ENCODE measurements around the gene GPR180. TPM values are rescaled to one million over a fixed set of nuclear protein-coding genes. Genes with fewer than 3 reads are reported as not detected.

Gene GPR180
- total RNA-seq, 2 donors from 2014 or later, result 7.3 to 7.5 TPM

Other genes starting within 250 kb of the GPR180 start
- gene DCT, start 122.2 kb upstream of the GPR180 start, total RNA-seq, result under 1 TPM; 0.14 to 0.34 TPM
- gene TGDS, start 5.7 kb upstream of the GPR180 start, total RNA-seq, result 10 to 100 TPM; 22.9 to 23.7 TPM
- not detected for gene SOX21, start 110.7 kb downstream of the GPR180 start, total RNA-seq

All from activated naive CD4-positive, alpha-beta T cell treated with anti-CD3 and anti-CD28 coated beads, Interleukin-2, amount 50 U/mL, for 72 hours (primary cell).